ENCODE data around the gene LRIT1.

DNA sequence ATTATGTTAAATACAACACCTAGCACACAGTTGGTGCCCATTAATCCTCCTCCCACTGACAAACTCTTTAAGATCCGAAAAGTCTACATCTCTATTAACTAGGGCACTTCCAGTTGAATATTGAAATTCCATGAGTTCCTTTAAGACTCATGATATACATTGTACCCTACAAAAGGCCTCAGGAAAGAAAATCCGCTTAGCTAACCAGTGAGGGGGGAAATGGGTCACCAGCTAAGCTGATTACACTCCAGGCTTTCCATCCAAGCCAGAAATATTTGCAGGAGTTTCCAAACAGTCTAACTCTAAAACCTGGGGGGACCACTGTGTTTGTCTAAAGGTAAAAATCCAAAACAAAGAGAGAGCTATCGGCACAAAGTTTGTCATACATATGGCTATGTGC lies 14.7 kb downstream of the LRIT1 start:
- TF ChIP-seq, protein P1, sequence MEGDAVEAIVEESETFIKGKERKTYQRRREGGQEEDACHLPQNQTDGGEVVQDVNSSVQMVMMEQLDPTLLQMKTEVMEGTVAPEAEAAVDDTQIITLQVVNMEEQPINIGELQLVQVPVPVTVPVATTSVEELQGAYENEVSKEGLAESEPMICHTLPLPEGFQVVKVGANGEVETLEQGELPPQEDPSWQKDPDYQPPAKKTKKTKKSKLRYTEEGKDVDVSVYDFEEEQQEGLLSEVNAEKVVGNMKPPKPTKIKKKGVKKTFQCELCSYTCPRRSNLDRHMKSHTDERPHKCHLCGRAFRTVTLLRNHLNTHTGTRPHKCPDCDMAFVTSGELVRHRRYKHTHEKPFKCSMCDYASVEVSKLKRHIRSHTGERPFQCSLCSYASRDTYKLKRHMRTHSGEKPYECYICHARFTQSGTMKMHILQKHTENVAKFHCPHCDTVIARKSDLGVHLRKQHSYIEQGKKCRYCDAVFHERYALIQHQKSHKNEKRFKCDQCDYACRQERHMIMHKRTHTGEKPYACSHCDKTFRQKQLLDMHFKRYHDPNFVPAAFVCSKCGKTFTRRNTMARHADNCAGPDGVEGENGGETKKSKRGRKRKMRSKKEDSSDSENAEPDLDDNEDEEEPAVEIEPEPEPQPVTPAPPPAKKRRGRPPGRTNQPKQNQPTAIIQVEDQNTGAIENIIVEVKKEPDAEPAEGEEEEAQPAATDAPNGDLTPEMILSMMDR (IDR thresholded peaks at IDR 0.05; ENCODE audit: control extremely low read depth in 1 of 3, insufficient read depth in 1 of 3, low read depth in 1 of 3, low read length in 3 of 3), result no peak
- TF ChIP-seq TBP (IDR thresholded peaks at IDR 0.05; ENCODE audit: low read depth, low read length), result no peak
- no peak for TF ChIP-seq RAD21 (IDR thresholded peaks at IDR 0.05 in 1 of 2, conservative IDR thresholded peaks at IDR 0.05 in 1 of 2; ENCODE audit: low read depth in 2 of 2, low read length in 2 of 2)
- no peak for TF ChIP-seq TEAD4 (IDR thresholded peaks at IDR 0.05; ENCODE audit: low read depth, low read length)
